ENCODE measurements around the gene ZBTB14. TPM values are rescaled to one million over a fixed set of nuclear protein-coding genes. Genes with fewer than 3 reads are reported as not detected.

The ZBTB14 gene
- total RNA-seq, 1 experiment from 2014 or later = 15.5 TPM

DNA sequence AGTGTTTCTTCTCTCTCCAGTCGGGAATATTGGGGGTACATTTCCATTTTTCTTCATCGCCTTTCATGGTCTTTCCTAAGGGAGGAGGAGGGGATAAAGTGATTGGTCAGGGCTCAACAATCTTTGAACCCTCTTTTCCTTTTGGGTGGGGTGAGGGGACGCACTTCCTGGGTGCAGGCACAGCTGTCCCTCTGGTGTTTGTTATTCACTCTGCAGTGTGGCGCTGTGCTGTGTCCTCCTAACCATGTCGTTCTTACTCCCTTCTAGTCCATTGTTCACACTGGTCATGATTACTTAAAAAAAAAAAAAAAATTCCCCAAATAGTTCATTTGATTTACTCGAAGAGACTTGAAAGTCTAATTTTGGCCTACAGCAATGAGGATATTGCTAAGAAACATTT lies 44.4 kb downstream of the ZBTB14 start:
- Histone ChIP-seq H4K91ac (ENCODE audit: insufficient read length, low read depth, low read length) (no peak overlapping the region), H3K79me1 (ENCODE audit: insufficient read depth, low read depth, low read length, poor library complexity, severe bottlenecking) (no peaks in the 10 kb centered on the region), H2BK12ac (ENCODE audit: insufficient read length, low read depth, low read length) (no peak overlapping the region), H3K56ac (ENCODE audit: insufficient read length, low read depth, low read length) (no peak overlapping the region), H4K8ac (replicated peaks; ENCODE audit: insufficient read length, low read depth, low read length) (no peak overlapping the region), H2AFZ (ENCODE audit: low read length) (no peak overlapping the region), H3K9ac (ENCODE audit: extremely low read depth, insufficient read length, low read length) (no peak overlapping the region), H3K4ac (ENCODE audit: low read depth, low read length) (no peak overlapping the region), H2BK120ac (ENCODE audit: low read depth, low read length, poor library complexity, severe bottlenecking) (no peak overlapping the region), H3K79me2 (ENCODE audit: insufficient read depth, low read length) (no peaks in the 10 kb centered on the region), H3K18ac (ENCODE audit: insufficient read length, low read depth, low read length) (no peak overlapping the region), H3K14ac (ENCODE audit: insufficient read depth, low read length) (no peak overlapping the region), H3K23ac (ENCODE audit: insufficient read length, low read depth, low read length) (no peak overlapping the region), H2BK20ac (ENCODE audit: low read depth, low read length, poor library complexity, severe bottlenecking) (no peak overlapping the region), H2BK5ac (ENCODE audit: insufficient read length, low read length) (no peak overlapping the region), H3K27me3 (ENCODE audit: insufficient read depth, low read length) (no peaks in the 10 kb centered on the region), H3T11ph (ENCODE audit: low read length) (no peak overlapping the region), H4K20me1 (ENCODE audit: control insufficient read depth, insufficient read depth, insufficient read length) (no peaks in the 10 kb centered on the region), H3K27ac (ENCODE audit: insufficient read length, low read depth, low read length) (no peak overlapping the region), H2BK15ac (ENCODE audit: low read depth, low read length) (no peak overlapping the region), H2AK5ac (ENCODE audit: insufficient read length, low read length) (no peak overlapping the region), H4K5ac (ENCODE audit: insufficient read length, low read depth, low read length) (no peak overlapping the region), H3K9me3 (ENCODE audit: control insufficient read depth, low read depth, low read length) (no peaks in the 10 kb centered on the region), H3K23me2 (ENCODE audit: insufficient read length, low read depth, low read length, poor library complexity, severe bottlenecking) (no peaks in the 10 kb centered on the region), H3K4me1 (ENCODE audit: insufficient read depth, low read length) (no peaks in the 10 kb centered on the region), H3K4me2 (ENCODE audit: insufficient read depth, insufficient read length, low read length) (no peak overlapping the region)
- Mint-ChIP-seq H3K4me1 (no peaks in the 10 kb centered on the region), H3K27ac (no peak overlapping the region), H3K36me3 (ENCODE audit: insufficient read depth in 1 of 3, low read depth in 3 of 3) (no peaks in the 10 kb centered on the region), H3K4me3 (no peak overlapping the region), H3K9me3 (no peaks in the 10 kb centered on the region), H3K27me3 (ENCODE audit: low read depth) (peaks cover 3% of the 10 kb centered on the region; the same call in 1 of the 2 replicates)
- DNase-seq = no peak
- no CpG with 5 or more reads among the region's 6 CpGs for WGBS (ENCODE audit: extremely low coverage, insufficient read length, low lambda C conversion rate)
- TF ChIP-seq, protein P1, sequence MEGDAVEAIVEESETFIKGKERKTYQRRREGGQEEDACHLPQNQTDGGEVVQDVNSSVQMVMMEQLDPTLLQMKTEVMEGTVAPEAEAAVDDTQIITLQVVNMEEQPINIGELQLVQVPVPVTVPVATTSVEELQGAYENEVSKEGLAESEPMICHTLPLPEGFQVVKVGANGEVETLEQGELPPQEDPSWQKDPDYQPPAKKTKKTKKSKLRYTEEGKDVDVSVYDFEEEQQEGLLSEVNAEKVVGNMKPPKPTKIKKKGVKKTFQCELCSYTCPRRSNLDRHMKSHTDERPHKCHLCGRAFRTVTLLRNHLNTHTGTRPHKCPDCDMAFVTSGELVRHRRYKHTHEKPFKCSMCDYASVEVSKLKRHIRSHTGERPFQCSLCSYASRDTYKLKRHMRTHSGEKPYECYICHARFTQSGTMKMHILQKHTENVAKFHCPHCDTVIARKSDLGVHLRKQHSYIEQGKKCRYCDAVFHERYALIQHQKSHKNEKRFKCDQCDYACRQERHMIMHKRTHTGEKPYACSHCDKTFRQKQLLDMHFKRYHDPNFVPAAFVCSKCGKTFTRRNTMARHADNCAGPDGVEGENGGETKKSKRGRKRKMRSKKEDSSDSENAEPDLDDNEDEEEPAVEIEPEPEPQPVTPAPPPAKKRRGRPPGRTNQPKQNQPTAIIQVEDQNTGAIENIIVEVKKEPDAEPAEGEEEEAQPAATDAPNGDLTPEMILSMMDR (conservative IDR thresholded peaks at IDR 0.05) = no peak
